ENCODE data around the gene GATA2. TPM values are rescaled to one million over a fixed set of nuclear protein-coding genes. Genes with fewer than 3 reads are reported as not detected.

The GATA2 gene
- total RNA-seq, 1 donor from 2014 or later: 56.0 TPM

- DNase-seq (ENCODE audit: low spot score in 2 of 2): no peak
- H3K9me3 ChIP-seq: no peaks in the 10 kb centered on the region
- no peaks in the 10 kb centered on the region for H3K27me3 ChIP-seq
- TF ChIP-seq, protein P1, sequence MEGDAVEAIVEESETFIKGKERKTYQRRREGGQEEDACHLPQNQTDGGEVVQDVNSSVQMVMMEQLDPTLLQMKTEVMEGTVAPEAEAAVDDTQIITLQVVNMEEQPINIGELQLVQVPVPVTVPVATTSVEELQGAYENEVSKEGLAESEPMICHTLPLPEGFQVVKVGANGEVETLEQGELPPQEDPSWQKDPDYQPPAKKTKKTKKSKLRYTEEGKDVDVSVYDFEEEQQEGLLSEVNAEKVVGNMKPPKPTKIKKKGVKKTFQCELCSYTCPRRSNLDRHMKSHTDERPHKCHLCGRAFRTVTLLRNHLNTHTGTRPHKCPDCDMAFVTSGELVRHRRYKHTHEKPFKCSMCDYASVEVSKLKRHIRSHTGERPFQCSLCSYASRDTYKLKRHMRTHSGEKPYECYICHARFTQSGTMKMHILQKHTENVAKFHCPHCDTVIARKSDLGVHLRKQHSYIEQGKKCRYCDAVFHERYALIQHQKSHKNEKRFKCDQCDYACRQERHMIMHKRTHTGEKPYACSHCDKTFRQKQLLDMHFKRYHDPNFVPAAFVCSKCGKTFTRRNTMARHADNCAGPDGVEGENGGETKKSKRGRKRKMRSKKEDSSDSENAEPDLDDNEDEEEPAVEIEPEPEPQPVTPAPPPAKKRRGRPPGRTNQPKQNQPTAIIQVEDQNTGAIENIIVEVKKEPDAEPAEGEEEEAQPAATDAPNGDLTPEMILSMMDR (IDR thresholded peaks at IDR 0.05): no peak
- H3K36me3 ChIP-seq: no peaks in the 10 kb centered on the region
- no peak overlapping the region for H3K27ac ChIP-seq
- H3K4me3 ChIP-seq: no peak overlapping the region
- intact Hi-C loops (cut with DNase I): no loop called here
- no peaks in the 10 kb centered on the region for H3K4me1 ChIP-seq
Observed at GRCh38 chr3:128462931-128463330, 30.1 kb downstream of the GATA2 start.

DNA sequence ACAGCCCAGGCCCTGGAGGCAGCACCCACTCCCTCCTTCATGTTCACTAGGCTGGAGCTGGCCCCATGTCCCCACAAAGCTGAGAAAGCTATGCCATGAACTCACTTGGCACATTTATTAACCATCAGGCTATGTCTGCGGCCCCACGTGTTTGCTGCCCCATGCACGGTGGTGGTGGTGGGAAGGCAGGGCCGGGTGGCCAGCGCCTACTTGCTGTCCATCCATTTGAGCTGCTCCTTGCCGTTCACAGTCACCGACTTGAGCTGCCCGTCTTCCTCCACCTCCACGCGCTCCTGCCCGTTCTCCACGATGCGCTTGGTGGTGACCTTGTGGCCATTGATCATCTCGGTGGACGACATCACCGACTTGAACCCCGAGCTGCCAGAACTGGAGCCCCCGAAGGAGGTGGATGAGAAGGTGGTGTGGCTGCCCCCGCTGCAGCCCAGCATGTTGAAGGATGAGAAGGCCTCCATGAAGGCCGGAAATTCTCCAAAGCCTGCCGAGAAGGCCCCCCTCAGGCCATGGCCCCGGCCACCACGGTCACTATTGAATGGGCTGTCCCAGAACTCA is 30.6 kb downstream of the GATA2 start:
- H3K4me1 ChIP-seq: no peaks in the 10 kb centered on the region
- H3K27ac ChIP-seq: no peak overlapping the region
- no peaks in the 10 kb centered on the region for H3K36me3 ChIP-seq
- no peak overlapping the region for H3K4me3 ChIP-seq
- H3K9me3 ChIP-seq: no peaks in the 10 kb centered on the region
- TF ChIP-seq, protein P1 (IDR thresholded peaks at IDR 0.05): no peak
- H3K27me3 ChIP-seq: no peaks in the 10 kb centered on the region
- intact Hi-C loops (cut with DNase I): no loop called here
- DNase-seq (ENCODE audit: low spot score in 2 of 2): no peak

DNA sequence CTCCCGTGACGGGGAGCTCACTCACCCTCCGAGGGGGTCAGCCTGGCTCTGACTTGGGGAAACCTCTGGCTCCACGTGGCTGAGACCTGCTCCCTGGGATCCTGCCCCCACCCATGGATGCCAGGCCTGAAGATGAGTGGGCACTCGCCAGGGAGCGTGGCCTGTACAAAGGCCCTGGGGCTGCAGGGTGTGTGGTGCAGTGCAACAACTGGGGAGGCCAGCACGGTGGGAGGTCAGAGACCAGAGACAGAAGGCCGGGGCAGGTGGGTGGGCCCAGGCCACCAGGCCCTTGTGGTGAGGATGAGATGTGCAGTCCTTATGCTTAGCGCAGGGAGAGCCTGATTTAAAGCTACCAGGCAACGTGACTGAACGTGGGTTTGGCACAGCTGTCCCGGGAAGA is 31.3 kb downstream of the GATA2 start:
- Histone ChIP-seq H3K36me3 (no peaks in the 10 kb centered on the region), H3K4me3 (no peak overlapping the region), H3K27ac (no peak overlapping the region), H3K27me3 (no peaks in the 10 kb centered on the region), H3K9me3 (no peaks in the 10 kb centered on the region), H3K4me1 (no peaks in the 10 kb centered on the region)
- no peak for DNase-seq (ENCODE audit: low spot score in 2 of 2)
- intact Hi-C loops (cut with DNase I): no loop called here
- TF ChIP-seq, protein P1 (IDR thresholded peaks at IDR 0.05): no peak

DNA sequence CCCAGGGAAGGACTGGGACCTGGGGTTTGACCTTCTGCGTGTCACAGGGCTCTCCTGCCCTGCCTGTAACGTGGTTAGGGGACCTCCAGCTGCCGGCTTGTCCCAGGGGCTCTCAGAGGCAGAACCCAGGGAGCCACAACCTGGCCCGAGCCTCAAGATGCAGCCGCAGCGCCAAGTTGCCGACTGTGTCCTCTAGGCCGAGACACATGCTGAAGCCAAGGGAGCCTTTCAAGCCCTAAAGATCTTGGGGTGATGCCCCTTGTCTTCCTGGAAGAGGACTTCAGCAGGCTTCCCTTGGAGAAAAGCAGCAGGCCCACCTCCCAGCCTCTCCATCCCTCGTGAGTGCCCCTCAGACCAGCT is 33.6 kb downstream of the GATA2 start:
- TF ChIP-seq, protein P1 (IDR thresholded peaks at IDR 0.05): no peak
- intact Hi-C loops (cut with DNase I): no loop called here
- Histone ChIP-seq H3K27me3 (no peaks in the 10 kb centered on the region), H3K4me1 (no peaks in the 10 kb centered on the region), H3K9me3 (no peaks in the 10 kb centered on the region), H3K27ac (no peak overlapping the region), H3K36me3 (no peaks in the 10 kb centered on the region), H3K4me3 (no peak overlapping the region)
- DNase-seq (ENCODE audit: low spot score in 2 of 2): no peak

DNA sequence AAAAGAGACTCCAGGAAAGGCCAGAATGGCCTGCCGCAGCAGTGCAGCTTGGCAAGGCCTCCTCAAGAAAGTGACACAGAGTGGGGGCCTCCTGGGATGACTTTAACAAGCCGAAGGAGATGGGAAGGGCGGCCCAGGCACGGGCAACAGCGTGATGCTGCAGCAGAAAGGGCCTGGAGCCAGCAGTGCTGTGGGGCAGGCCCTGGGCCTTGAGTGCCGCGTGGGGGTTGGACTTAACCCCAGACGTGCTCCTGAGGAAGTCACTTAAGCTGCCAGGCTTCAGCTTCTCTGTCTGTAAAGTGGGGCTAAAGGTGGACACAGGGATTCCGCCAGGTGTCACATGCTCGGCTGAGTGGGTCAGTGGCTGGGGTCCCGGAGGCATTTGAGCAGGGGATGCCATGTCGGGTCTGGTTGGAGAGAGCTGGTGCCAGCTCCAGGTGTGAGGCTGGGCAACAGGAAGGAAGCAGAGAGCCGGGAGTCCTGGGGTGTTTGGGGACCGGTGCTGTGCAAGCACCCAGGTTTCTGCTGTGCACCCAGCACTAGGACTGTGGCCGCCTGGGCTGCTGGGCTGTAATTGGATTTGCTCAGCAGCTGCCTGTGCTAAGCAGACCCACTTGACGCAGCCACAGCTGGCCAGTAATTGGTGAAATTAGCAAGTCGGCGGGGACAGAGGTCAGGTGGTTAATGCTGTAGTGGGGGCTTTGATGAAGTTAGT is 34.1 kb downstream of the GATA2 start:
- DNase-seq (ENCODE audit: low spot score in 2 of 2): no peak
- Histone ChIP-seq H3K4me3 (no peak overlapping the region), H3K27me3 (no peaks in the 10 kb centered on the region), H3K4me1 (no peaks in the 10 kb centered on the region), H3K36me3 (no peaks in the 10 kb centered on the region), H3K27ac (no peak overlapping the region), H3K9me3 (no peaks in the 10 kb centered on the region)
- intact Hi-C loops (cut with DNase I): no loop called here
- TF ChIP-seq, protein P1 (IDR thresholded peaks at IDR 0.05): no peak
